Keratinocyte (primary cell): ENCODE results near the gene PDZRN3.

Experiments
- EZH2 ChIP-seq: IDR thresholded peaks from one replicate; pipeline ENCODE4 v1.6.1; 2012; ENCODE audit warnings: inconsistent platforms, mild to moderate bottlenecking, low read length, moderate library complexity
- TF ChIP-seq, protein P1 (sequence below), 3 experiments: IDR thresholded peaks in 1 of 3; conservative IDR thresholded peaks in 1 of 3; optimal IDR thresholded peaks in 1 of 3; 2 replicates in 2 of 3; 3 replicates in 1 of 3; pipeline versions ENCODE3 to v1.5.1; 2011; ENCODE audit warnings: low read length in 3 of 3, mild to moderate bottlenecking in 3 of 3, moderate library complexity in 2 of 3, control low read depth in 1 of 3, inconsistent platforms in 1 of 3; ENCODE audit not compliant: insufficient read depth in 2 of 3; ENCODE audit errors: extremely low read depth in 1 of 3

GRCh38 chr3:73448041-73448440 lies 176.7 kb downstream of the PDZRN3 start:
- TF ChIP-seq, protein P1, sequence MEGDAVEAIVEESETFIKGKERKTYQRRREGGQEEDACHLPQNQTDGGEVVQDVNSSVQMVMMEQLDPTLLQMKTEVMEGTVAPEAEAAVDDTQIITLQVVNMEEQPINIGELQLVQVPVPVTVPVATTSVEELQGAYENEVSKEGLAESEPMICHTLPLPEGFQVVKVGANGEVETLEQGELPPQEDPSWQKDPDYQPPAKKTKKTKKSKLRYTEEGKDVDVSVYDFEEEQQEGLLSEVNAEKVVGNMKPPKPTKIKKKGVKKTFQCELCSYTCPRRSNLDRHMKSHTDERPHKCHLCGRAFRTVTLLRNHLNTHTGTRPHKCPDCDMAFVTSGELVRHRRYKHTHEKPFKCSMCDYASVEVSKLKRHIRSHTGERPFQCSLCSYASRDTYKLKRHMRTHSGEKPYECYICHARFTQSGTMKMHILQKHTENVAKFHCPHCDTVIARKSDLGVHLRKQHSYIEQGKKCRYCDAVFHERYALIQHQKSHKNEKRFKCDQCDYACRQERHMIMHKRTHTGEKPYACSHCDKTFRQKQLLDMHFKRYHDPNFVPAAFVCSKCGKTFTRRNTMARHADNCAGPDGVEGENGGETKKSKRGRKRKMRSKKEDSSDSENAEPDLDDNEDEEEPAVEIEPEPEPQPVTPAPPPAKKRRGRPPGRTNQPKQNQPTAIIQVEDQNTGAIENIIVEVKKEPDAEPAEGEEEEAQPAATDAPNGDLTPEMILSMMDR (optimal IDR thresholded peaks at IDR 0.05 in 1 of 3, IDR thresholded peaks at IDR 0.05 in 1 of 3, conservative IDR thresholded peaks at IDR 0.05 in 1 of 3; ENCODE audit: extremely low read depth in 1 of 3, insufficient read depth in 2 of 3, low read length in 3 of 3), result no peak
- TF ChIP-seq EZH2, result no peak
